H1 (cell line): ENCODE results near the gene DYNC2H1. TPM values are rescaled to one million over a fixed set of nuclear protein-coding genes. Genes with fewer than 3 reads are reported as not detected.
"Not testable (repeated sequence)": the region's sequence is repeated elsewhere in the genome, so short reads cannot be mapped to it uniquely, and the experiment has no call there.

ENCODE experiments used
- CTCF ChIA-PET: fragments of 300-600 bp; sonication (Branson Sonifier 250); formaldehyde crosslinking; loops from one replicate; lab custom pipeline; 2021; ENCODE audit not compliant: partially characterized antibody; lab: Charles Lee
- POLR2A ChIA-PET: fragments of 300-600 bp; sonication (Branson Sonifier 250); formaldehyde crosslinking; loops from one replicate; lab custom pipeline; 2021; ENCODE audit warnings: inconsistent platforms; ENCODE audit not compliant: partially characterized antibody; lab: Charles Lee
- DNase-seq, 2 experiments: peaks; one replicate each; pipeline versions ENCODE4 v3.0.0 to v3.0.0-alpha.2; 2010 to 2022; ENCODE audit warnings: low spot score in 2 of 2, low read depth in 1 of 2, mixed read lengths in 1 of 2
- FAIRE-seq: peaks from 2 replicates; lab custom pipeline; 2011; peaks lifted over from hg19 to GRCh38; lab: Jason Lieb, UNC
- H2AFZ ChIP-seq: 2 replicates; pipeline ENCODE4 v1.8.1; 2012; ENCODE audit warnings: low read length, inconsistent platforms
- H2AK5ac ChIP-seq: 2 replicates; pipeline ENCODE4 v1.6.1; 2013; ENCODE audit warnings: low read depth, low read length
- H2BK120ac ChIP-seq: replicated peaks from 2 replicates; pipeline ENCODE3; 2013; ENCODE audit warnings: low read depth, low read length, inconsistent platforms
- H2BK12ac ChIP-seq: 2 replicates; pipeline ENCODE4 v1.6.1; 2013; ENCODE audit warnings: low read depth, low read length
- H2BK15ac ChIP-seq: 2 replicates; pipeline ENCODE4 v1.6.1; 2013; ENCODE audit warnings: low read length
- H2BK20ac ChIP-seq: 2 replicates; pipeline ENCODE4 v1.6.1; 2013; ENCODE audit warnings: low read length
- H2BK5ac ChIP-seq: 2 replicates; pipeline ENCODE4 v1.6.1; 2013; ENCODE audit warnings: low read depth, low read length
- H3K14ac ChIP-seq: 2 replicates; pipeline ENCODE4 v1.6.1; 2013; ENCODE audit warnings: inconsistent platforms; ENCODE audit not compliant: insufficient read length
- H3K18ac ChIP-seq: 2 replicates; pipeline ENCODE4 v1.6.1; 2013; ENCODE audit warnings: low read length; ENCODE audit errors: extremely low read depth
- H3K23ac ChIP-seq: 2 replicates; pipeline ENCODE4 v1.6.1; 2013; ENCODE audit warnings: inconsistent platforms; ENCODE audit not compliant: insufficient read length
- H3K23me2 ChIP-seq: 2 replicates; pipeline ENCODE4 v1.6.1; 2013; ENCODE audit warnings: low read depth, low read length
- H3K27ac ChIP-seq: 2 replicates; pipeline ENCODE4 v1.6.1; 2011; ENCODE audit warnings: low read depth, low read length, inconsistent platforms
- H3K27me3 ChIP-seq, 4 experiments: replicated peaks in 1 of 4; 1 replicate in 1 of 4; 2 replicates in 3 of 4; pipeline versions ENCODE4 v1.6.1 to v1.8.1; 2011 to 2013; ENCODE audit warnings: low read length in 3 of 4, mild to moderate bottlenecking in 3 of 4, inconsistent platforms in 2 of 4, mixed read lengths in 2 of 4, moderate library complexity in 1 of 4; ENCODE audit not compliant: control insufficient read depth in 3 of 4, insufficient read depth in 3 of 4; ENCODE audit errors: extremely low read depth in 1 of 4
- H3K36me3 ChIP-seq, 4 experiments: 2 replicates each; pipeline versions ENCODE4 v1.6.1 to v1.8.1; 2011 to 2013; ENCODE audit warnings: mild to moderate bottlenecking in 4 of 4, low read length in 3 of 4, moderate library complexity in 2 of 4, control low read depth in 1 of 4, inconsistent platforms in 1 of 4; ENCODE audit not compliant: insufficient read depth in 4 of 4, control insufficient read depth in 2 of 4
- H3K4ac ChIP-seq: replicated peaks from 2 replicates; pipeline ENCODE3; 2013; ENCODE audit warnings: low read length, low read depth, mixed read lengths, inconsistent platforms; ENCODE audit not compliant: insufficient read length
- H3K4me1 ChIP-seq, 4 experiments: replicated peaks in 1 of 4; 1 replicate in 1 of 4; 2 replicates in 3 of 4; pipeline versions ENCODE4 v1.6.1 to v1.8.1; 2011 to 2013; ENCODE audit warnings: low read length in 3 of 4, inconsistent platforms in 2 of 4, mixed read lengths in 1 of 4; ENCODE audit not compliant: insufficient read depth in 4 of 4, control insufficient read depth in 3 of 4
- H3K4me2 ChIP-seq, 2 experiments: 2 replicates each; pipeline versions ENCODE4 v1.6.1 to v1.8.1; 2011 to 2013; ENCODE audit warnings: low read depth in 2 of 2, low read length in 2 of 2, control low read depth in 1 of 2, inconsistent platforms in 1 of 2, mild to moderate bottlenecking in 1 of 2; ENCODE audit not compliant: insufficient read depth in 1 of 2
- H3K4me3 ChIP-seq, 4 experiments: fragments of 200-600, 300-600 bp in 1 of 4; sonication (generic), shearing (Covaris generic), sonication (Bioruptor Twin) in 1 of 4; 2 replicates each; pipeline versions ENCODE4 v1.5.1 to v1.8.1; 2011 to 2016; ENCODE audit warnings: low read length in 4 of 4, low read depth in 3 of 4, control low read depth in 2 of 4, inconsistent platforms in 2 of 4, mild to moderate bottlenecking in 2 of 4, mixed read lengths in 1 of 4, moderate library complexity in 1 of 4; ENCODE audit not compliant: insufficient read depth in 2 of 4; ENCODE audit errors: extremely low read depth in 1 of 4
- H3K56ac ChIP-seq: replicated peaks from 2 replicates; pipeline ENCODE3; 2013; ENCODE audit warnings: low read depth, mild to moderate bottlenecking, mixed read lengths, low read length, inconsistent platforms; ENCODE audit not compliant: insufficient read length
- H3K79me1 ChIP-seq: 2 replicates; pipeline ENCODE4 v1.6.1; 2013; ENCODE audit warnings: low read depth, low read length, control low read depth
- H3K79me2 ChIP-seq, 2 experiments: 2 replicates each; pipeline versions ENCODE4 v1.6.1 to v1.8.1; 2012 to 2013; ENCODE audit warnings: low read length in 2 of 2, mild to moderate bottlenecking in 2 of 2, inconsistent platforms in 1 of 2; ENCODE audit not compliant: insufficient read depth in 2 of 2, control insufficient read depth in 1 of 2
- H3K9ac ChIP-seq, 4 experiments: replicated peaks in 1 of 4; 1 replicate in 1 of 4; 2 replicates in 3 of 4; pipeline versions ENCODE4 v1.6.1 to v1.8.1; 2011 to 2013; ENCODE audit warnings: low read depth in 3 of 4, low read length in 3 of 4, control low read depth in 2 of 4, mild to moderate bottlenecking in 2 of 4, moderate library complexity in 2 of 4, inconsistent platforms in 1 of 4; ENCODE audit errors: extremely low read depth in 1 of 4
- H3K9me3 ChIP-seq, 2 experiments: 2 replicates each; pipeline versions ENCODE4 v1.6.1 to v1.8.1; 2012 to 2013; ENCODE audit warnings: mild to moderate bottlenecking in 2 of 2, moderate library complexity in 2 of 2, control low read depth in 1 of 2, inconsistent platforms in 1 of 2, low read depth in 1 of 2, low read length in 1 of 2, mixed read lengths in 1 of 2; ENCODE audit not compliant: insufficient read depth in 2 of 2
- H4K20me1 ChIP-seq, 2 experiments: replicated peaks in 1 of 2; 2 replicates each; pipeline versions ENCODE3 to v1.8.1; 2011 to 2013; ENCODE audit warnings: inconsistent platforms in 2 of 2, low read length in 2 of 2, mild to moderate bottlenecking in 1 of 2; ENCODE audit not compliant: insufficient read depth in 2 of 2, control insufficient read depth in 1 of 2
- H4K5ac ChIP-seq: 2 replicates; pipeline ENCODE4 v1.6.1; 2013; ENCODE audit warnings: low read length, low read depth, mixed read lengths, inconsistent platforms; ENCODE audit not compliant: insufficient read length
- H4K8ac ChIP-seq: 2 replicates; pipeline ENCODE4 v1.8.0; 2013; ENCODE audit warnings: mild to moderate bottlenecking, moderate library complexity, low read length, inconsistent platforms; ENCODE audit not compliant: insufficient read depth; ENCODE audit errors: extremely low read depth
- H4K91ac ChIP-seq: replicated peaks from 2 replicates; pipeline ENCODE3; 2013; ENCODE audit warnings: low read length, mixed read lengths, inconsistent platforms; ENCODE audit not compliant: insufficient read length
- whole genome bisulfite sequencing, 2 experiments: shearing (Covaris generic) in 1 of 2; methylation state at CpG; one replicate each; pipeline versions ENCODE4 v1.1.6 to v1.1.7; 2013 to 2015; ENCODE audit warnings: low lambda C conversion rate in 2 of 2, mixed read lengths in 2 of 2, inconsistent platforms in 1 of 2, low coverage in 1 of 2, missing lambda C conversion rate in 1 of 2; ENCODE audit not compliant: insufficient replicate concordance in 2 of 2, insufficient coverage in 1 of 2, insufficient read length in 1 of 2; ENCODE audit errors: extremely low coverage in 1 of 2, missing lambda C conversion rate in 1 of 2; 5-methylcytosine and 5-hydroxymethylcytosine counted together
- polyA plus RNA-seq, 7 experiments: library from polyadenylated mRNA; depleted of rRNA in 3 of 7; stranded (reverse) in 5 of 7; unstranded in 2 of 7; fragments of >200 nt in 5 of 7; fragments of 200-250 nt in 2 of 7; gene quantifications; 1 replicate in 5 of 7; 2 replicates in 1 of 7; 4 replicates in 1 of 7; pipeline versions ENCODE4 v1.2.1 to v1.2.3, GENCODE V29; 2011 to 2013; ENCODE audit warnings: missing spikeins in 2 of 7, mixed read lengths in 2 of 7
- total RNA-seq: library from RNA; stranded (reverse); fragmentation: NEBNext Ultra II Directional; extraction: Animal tissue kit (Norgen Biotek cat#: 25700); gene quantifications from 2 replicates; pipeline ENCODE4 v1.2.1, GENCODE V29; 2021

The DYNC2H1 gene
- total and polyA plus RNA-seq, 2 of the 8 experiments (the other 6 are each of a cell fraction or from before 2014, with no cell fraction given) = 6.2 to 12.0 TPM

GRCh38 chr11:103374227-103374626 lies 265.0 kb downstream of the DYNC2H1 start:
- POLR2A ChIA-PET, H2BK5ac ChIP-seq, H3K79me2 ChIP-seq, H4K91ac ChIP-seq, FAIRE-seq, H2AFZ ChIP-seq, H2BK120ac ChIP-seq, H3K4me3 ChIP-seq, H3K23me2 ChIP-seq, H3K27me3 ChIP-seq, H3K27ac ChIP-seq, H3K79me1 ChIP-seq, H2AK5ac ChIP-seq, H3K4me1 ChIP-seq, H3K36me3 ChIP-seq, H2BK20ac ChIP-seq, H3K23ac ChIP-seq, H2BK15ac ChIP-seq, H4K8ac ChIP-seq, H4K5ac ChIP-seq, H3K14ac ChIP-seq, H2BK12ac ChIP-seq, H3K4ac ChIP-seq, DNase-seq, H3K18ac ChIP-seq, H3K4me2 ChIP-seq, H3K56ac ChIP-seq, H3K9ac ChIP-seq, H4K20me1 ChIP-seq: not testable (repeated sequence)
- 70% methylated on average over 3 of the region's 3 CpGs; no CpG with 5 or more reads in 1 of the 2 experiments for WGBS, 2 experiments
- CTCF ChIA-PET = interaction anchor here (1.9 kb wide), 1 partner anchor 235 kb away, joined by 8 read pairs; no protein-coding TSS in a partner anchor
- peaks cover 10 to 16% of the 10 kb centered on the region in 2 experiments; a peak in 3 of 4 replicates for H3K9me3 ChIP-seq
